Measurements from ENCODE around the gene NLGN3.

NLGN3 gene

GRCh38 chrX:71144651-71145050 lies at the start of gene NLGN3:
NLGN3 (plus strand) TSS chrX:71144841; CDS start chrX:71147750, 2,909 bp downstream.
- DNase-seq, result no peak

DNA sequence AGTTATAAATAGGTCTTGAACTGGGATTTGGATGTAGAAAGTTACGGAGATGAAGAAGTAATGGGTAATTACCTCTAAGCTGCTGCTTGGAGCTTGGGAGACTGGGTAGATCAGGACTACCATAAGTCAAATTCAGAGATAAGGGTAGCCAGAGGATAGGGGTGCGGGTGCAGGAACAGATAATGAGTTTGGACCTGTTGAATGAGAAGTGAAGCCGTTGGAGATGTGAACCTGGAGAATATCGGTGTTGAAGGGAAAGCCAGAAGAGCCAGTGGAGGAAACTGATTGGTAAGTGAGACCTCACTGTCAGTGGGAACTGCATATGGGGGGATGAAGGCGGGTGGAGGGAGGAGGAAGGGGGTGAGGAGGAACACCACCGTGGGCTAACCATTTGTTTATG lies 49.6 kb upstream of the NLGN3 start:
- DNase-seq, result no peak

GRCh38 chrX:71095555-71095980 lies 49.1 kb upstream of the NLGN3 start, which contains the start of gene FOXO4:
FOXO4 (plus strand) TSS chrX:71095851; CDS start chrX:71096529, 678 bp downstream.
- DNase-seq, result peak; percentile 92

DNA sequence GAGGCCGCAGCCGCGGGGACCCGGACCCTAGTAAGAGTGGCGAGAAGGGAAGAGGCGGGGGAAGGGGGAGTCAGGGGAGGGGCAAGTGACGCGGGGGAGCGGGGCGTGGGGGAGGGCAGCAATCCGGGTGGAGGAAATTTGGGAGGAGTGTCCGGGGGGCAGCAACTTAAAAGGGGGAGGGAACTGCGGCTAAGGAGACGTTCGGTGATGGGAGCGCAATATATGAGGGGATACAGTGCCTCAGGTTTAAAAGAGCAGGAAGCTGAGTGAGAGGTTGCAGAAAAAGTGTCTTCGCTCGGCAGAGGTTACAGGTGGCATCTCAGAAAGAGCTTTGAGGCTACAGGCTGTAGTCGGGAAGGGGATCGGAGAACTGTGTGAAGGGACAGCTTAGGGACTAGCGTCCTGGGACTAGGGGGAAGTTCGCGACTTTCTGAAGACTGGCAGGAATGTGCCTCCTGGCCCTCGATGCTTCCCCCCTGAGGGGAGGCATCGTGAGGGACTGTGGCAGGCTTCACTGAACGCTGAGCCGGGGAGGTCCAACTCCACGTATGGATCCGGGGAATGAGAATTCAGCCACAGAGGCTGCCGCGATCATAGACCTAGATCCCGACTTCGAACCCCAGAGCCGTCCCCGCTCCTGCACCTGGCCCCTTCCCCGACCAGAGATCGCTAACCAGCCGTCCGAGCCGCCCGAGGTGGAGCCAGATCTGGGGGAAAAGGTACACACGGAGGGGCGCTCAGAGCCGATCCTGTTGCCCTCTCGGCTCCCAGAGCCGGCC lies 48.5 kb upstream of the NLGN3 start:
- peak; percentile 52 for DNase-seq

- DNase-seq, result no peak
These were observed 47.9 kb upstream of the NLGN3 start for GRCh38 chrX:71096760-71097032.

GRCh38 chrX:71098302-71098701 lies 46.3 kb upstream of the NLGN3 start:
- peak; percentile 64 for DNase-seq

- DNase-seq, result no peak
These were observed 45.6 kb upstream of the NLGN3 start for GRCh38 chrX:71098951-71099506.

- DNase-seq, result no peak
These were observed 44.9 kb upstream of the NLGN3 start for GRCh38 chrX:71099736-71100135.

- peak; percentile 51 for DNase-seq
These were observed 43.8 kb upstream of the NLGN3 start for GRCh38 chrX:71100581-71101505.

DNA sequence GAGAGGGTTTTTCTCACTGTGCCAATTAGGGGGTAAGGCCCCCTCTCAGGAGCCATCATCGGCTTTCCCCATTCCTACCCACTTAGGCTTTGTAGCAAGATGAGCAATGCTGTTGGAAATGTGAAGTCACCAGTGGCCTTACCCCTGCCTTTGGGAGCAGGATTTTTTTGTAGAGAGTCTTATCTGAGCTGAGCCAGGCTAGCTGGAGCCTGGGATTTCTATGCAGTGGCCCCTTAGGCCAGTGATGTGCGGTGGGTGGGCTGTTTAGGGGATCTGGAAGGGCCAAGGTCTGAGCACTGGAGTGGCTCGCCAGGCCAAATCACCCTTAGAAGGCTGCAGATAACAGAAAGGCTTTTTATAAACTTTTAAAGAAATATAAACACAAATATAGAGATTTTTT lies 42.3 kb upstream of the NLGN3 start:
- no peak for DNase-seq

DNA sequence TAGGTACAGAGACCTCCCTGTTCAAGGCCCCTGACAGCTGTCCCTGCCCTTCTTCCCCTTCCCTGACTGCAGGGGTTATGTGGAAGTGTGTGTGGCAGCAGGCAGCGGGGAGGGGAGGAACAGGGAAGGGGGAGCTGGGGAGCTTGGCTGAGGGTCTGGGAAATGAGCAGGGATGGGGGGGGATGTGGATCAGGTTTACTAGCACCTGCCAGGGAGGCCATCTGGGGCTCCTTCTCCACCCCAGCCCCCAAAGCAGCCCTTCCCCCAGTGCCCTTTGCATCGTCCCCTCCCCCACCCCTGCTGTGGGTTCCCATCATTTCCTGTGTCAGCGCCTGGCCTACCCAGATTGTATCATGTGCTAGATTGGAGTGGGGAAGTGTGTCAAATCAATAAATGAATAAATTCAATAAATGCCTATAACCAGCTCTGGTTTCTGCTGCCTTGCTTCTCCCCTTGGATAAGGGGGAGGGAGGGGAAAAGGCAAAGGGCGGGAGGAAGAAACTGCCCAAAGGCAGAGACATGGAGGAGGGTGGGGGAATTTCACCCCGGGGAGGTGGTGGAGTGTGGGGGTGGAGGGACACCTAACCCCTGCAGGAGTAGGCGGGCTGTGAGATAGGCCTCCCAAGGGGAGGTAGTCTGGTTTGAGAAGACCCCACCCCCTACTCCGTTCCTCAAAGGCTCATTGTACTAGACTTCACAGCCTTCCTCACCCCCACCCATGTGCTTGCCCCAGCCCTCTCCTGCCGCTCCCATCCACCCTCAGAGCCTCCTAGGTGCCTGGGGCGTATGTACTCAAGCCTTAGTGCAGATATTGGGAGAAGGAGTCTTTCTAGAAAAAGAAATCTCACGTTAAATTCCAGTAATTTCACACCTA lies 41.3 kb upstream of the NLGN3 start:
- DNase-seq, result peak; percentile 87

DNA sequence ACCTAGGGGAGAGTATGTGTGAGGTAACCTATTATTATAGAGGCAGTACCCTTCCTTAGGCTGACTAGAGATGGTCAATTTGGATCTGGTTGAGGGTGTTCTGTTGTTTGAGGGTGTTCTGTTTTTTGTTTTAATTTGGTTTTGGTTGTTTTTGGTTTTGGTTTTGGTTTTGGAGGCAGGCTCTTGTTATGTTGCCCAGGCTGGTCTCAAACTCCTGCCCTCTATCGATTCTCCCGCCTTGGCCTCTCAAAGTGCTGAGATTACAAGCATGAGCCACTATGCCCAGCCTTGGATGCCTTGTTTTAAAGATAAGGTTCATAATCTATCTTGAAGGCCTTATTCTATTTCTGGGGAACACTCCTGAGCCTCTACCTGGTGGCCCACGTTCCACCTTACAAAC lies 39.0 kb upstream of the NLGN3 start:
- no peak for DNase-seq

DNA sequence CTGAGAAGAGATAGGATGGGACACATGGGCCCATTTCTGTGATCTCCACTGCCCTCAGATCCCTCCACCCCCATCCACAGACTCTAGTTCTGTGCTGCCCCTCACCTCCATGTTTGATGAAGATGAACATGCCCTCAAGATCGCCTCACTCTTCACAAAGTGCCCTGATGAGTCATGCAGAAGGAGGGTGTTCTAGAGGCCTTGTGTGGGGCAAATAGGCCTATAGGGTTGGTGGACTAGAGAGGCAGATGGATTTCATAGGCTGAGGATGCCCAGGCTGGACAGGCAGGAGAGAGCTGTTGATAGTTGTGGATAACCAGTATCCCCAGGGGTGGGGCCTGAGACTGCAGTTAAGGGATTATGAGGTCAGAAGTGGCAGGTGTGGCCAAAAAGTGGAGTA lies 38.2 kb upstream of the NLGN3 start, which contains the start of gene CXorf65:
CXorf65 (minus strand) TSS at position 314 of the 400 bp plus-strand sequence; CDS start at position 130, 184 bp downstream.
- DNase-seq, result no peak

DNA sequence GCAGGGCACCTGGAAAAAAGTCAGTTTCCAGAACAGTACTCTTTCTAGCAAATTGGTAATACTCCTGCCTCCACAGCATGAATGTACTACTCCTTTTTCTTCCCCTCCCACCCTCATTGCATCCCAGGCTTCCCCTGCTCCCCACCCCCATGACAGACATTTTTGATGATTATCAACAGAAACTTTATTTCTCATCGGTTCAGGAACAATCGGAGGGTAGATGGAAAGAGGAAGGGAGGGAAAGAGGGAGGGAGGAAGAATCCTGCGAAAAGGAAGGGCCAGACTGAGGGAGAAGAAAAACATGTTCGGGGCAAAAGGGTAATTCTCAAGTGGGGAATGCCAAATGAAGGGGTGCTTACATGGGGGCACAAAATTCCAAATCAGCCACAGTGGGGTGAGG lies 37.4 kb upstream of the NLGN3 start:
- DNase-seq, result no peak

GRCh38 chrX:71107762-71108360 lies 36.8 kb upstream of the NLGN3 start:
- peak; percentile 60 for DNase-seq

DNA sequence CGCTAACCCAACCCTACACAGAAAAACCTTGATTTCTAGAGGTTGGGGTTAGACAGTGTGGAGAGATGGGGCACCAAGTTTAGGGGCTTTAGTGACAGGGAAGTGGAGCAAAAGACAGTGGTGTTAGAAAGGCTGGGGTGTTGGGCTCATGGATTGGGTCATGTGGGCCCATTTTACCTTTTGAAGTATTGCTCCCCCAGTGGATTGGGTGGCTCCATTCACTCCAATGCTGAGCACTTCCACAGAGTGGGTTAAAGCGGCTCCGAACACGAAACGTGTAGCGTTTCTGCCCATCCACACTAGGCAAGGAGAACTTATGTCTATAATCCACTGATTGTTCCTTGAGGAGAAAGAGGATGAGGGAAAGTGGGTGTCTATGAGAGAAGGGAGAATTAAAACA lies 35.6 kb upstream of the NLGN3 start:
- no peak for DNase-seq

DNA sequence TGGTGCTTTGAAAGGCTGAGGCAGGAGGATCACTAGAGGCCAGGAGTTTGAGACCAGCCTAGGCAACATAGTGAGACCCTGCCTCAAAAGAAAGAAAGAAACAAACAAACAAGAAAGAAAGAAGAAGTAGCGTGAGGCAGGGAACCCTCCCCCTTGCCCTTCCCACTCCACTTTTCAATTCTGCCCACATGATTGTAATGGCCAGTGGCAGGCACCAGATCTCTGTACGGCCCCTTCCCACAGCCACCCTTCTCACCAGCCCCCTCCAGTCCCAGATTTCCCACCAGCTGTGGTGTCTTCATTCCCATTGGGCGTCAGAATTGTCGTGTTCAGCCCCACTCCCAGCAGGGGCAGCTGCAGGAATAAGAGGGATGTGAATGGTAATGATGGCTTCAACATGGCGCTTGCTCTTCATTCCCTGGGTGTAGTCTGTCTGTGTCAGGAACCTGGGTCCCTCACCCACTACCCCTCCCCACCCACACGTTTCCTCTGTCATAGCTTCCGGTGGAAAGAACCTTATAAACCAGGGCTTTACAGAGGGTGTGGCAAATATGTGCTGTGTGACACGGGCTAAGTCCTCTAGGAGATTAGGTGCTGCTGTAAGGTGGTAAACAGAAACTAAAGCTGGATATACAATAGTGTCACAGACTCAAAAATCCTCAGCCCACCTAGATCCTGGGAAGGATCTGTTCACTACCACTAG lies 33.3 kb upstream of the NLGN3 start, which contains the start of gene IL2RG:
IL2RG (minus strand) TSS at position 437 of the 703 bp plus-strand sequence; CDS start at position 399, 38 bp downstream.
- no peak for DNase-seq

- no peak for DNase-seq
These were observed 32.7 kb upstream of the NLGN3 start for GRCh38 chrX:71111921-71112431.

GRCh38 chrX:71117358-71117757 lies 27.3 kb upstream of the NLGN3 start:
- no peak for DNase-seq

DNA sequence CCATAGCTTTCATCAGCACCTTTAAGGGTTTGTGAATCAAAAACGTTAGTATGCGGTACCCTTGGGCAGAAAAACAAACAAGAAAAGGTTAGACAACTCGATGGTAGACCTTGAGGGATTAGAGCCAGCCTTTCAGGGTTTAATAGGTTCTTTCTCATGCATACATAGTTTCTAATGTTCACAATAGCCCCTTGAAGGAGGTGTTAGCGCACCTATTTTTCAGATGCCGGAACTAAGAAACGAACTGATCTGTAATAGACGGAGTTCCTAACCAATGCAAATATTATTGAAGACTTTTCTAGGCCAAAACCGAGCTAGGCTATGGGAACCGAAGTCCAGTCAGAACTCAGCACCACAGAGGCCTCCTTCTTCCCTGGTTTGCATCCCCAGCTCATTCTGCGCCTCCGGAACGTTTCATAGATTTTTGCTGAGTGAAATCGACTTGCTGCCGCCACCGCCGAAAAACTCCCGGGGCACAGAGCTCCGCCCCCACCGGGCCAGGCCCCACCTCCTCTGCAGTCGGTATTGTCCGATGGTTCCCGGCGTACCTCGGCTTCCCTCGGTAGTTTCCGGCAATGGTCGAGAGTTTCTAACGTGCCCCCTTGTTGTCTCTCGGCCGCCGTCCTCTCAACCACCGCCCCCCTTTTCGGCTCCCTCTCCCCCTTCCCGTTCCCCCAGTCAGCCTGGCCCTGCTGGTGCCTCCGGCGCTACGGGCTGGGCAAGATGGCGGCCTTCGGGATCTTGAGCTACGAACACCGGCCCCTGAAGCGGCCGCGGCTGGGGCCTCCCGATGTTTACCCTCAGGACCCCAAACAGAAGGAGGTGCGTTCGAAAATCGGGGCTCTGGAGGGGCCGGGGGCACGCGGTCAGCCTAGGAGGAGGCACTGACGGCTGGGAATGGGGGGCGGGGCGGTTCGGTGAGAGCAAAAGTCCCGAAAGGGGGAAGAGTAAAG lies 26.3 kb upstream of the NLGN3 start, which contains the start of gene MED12:
MED12 (plus strand) TSS at position 565 of the 953 bp plus-strand sequence; CDS start at position 724, 159 bp downstream.
- DNase-seq, result peak; percentile 87

All from islet precursor cell (in vitro differentiated cells).